H1 (cell line): ENCODE results near the gene ASB16. TPM values are rescaled to one million over a fixed set of nuclear protein-coding genes. Genes with fewer than 3 reads are reported as not detected.

Experiments used
- CHD7 ChIP-seq: fragments of 300-600 bp; sonication (generic); IDR thresholded peaks from 2 replicates; pipeline ENCODE4 v1.7.1; 2012; ENCODE audit warnings: low read length, moderate library complexity, mild to moderate bottlenecking, inconsistent platforms; ENCODE audit not compliant: insufficient replicate concordance
- CTBP2 ChIP-seq: IDR thresholded peaks from 2 replicates; pipeline ENCODE4 v1.7.0; 2011; ENCODE audit warnings: borderline replicate concordance, mild to moderate bottlenecking, moderate library complexity, mixed read lengths, low read length; ENCODE audit not compliant: insufficient read depth, insufficient read length
- CTCF ChIP-seq, 3 experiments: IDR thresholded peaks; 1 replicate in 2 of 3; 2 replicates in 1 of 3; pipeline versions ENCODE4 v1.5.1 to v1.6.1; 2011; ENCODE audit warnings: low read length in 3 of 3, mild to moderate bottlenecking in 3 of 3, inconsistent platforms in 2 of 3, low read depth in 1 of 3, moderate library complexity in 1 of 3; ENCODE audit not compliant: insufficient read depth in 1 of 3; ENCODE audit errors: control extremely low read depth in 1 of 3
- polyA plus RNA-seq, 7 experiments: library from polyadenylated mRNA; depleted of rRNA in 3 of 7; stranded (reverse) in 5 of 7; unstranded in 2 of 7; fragments of >200 nt in 5 of 7; fragments of 200-250 nt in 2 of 7; gene quantifications; 1 replicate in 5 of 7; 2 replicates in 1 of 7; 4 replicates in 1 of 7; pipeline versions ENCODE4 v1.2.1 to v1.2.3, GENCODE V29; 2011 to 2013; ENCODE audit warnings: missing spikeins in 2 of 7, mixed read lengths in 2 of 7
- total RNA-seq: library from RNA; stranded (reverse); fragmentation: NEBNext Ultra II Directional; extraction: Animal tissue kit (Norgen Biotek cat#: 25700); gene quantifications from 2 replicates; pipeline ENCODE4 v1.2.1, GENCODE V29; 2021

Gene ASB16
- total and polyA plus RNA-seq, 2 of the 8 experiments (the other 6 are each of a cell fraction or from before 2014, with no cell fraction given) = 0.05 TPM; not detected in 1

GRCh38 chr17:44211281-44212265, 41.1 kb downstream of the ASB16 start (continued):
- no peak for TF ChIP-seq CHD7
- TF ChIP-seq CTCF (IDR thresholded peaks at IDR 0.05; ENCODE audit: control extremely low read depth in 1 of 3, insufficient read depth in 1 of 3, low read depth in 1 of 3, low read length in 3 of 3) = no peak
- TF ChIP-seq CTBP2 = no peak
